ENCODE results near the gene CLCN1. TPM values are rescaled to one million over a fixed set of nuclear protein-coding genes. Genes with fewer than 3 reads are reported as not detected.

Gene CLCN1
- total RNA-seq, 1 experiment from 2014 or later: 0.13 TPM

DNA sequence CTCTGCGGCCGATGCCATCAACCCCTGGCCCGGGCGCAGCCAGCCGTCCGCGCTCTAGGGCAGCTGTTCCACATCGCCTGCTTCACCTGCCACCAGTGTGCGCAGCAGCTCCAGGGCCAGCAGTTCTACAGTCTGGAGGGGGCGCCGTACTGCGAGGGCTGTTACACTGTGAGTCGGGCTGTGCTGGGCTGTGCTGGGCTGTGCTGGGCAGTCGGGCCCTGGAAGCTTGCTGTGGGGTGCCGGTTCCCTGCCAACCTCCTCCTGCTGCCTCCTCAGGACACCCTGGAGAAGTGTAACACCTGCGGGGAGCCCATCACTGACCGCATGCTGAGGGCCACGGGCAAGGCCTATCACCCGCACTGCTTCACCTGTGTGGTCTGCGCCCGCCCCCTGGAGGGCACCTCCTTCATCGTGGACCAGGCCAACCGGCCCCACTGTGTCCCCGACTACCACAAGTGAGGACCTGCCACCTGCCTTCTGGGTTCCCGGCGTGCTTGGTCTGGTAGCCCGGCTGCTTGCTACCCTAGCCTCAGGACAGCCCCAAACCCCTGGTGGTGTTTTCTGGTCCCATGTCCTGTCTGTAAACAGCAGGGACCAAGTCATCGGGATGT lies 72.7 kb downstream of the CLCN1 start:
- no peak overlapping the region for H3K14ac ChIP-seq (ENCODE audit: insufficient read depth, low read length)
- H2BK12ac ChIP-seq (ENCODE audit: insufficient read length, low read depth, low read length): no peak overlapping the region
- no peak overlapping the region for H4K8ac ChIP-seq (replicated peaks; ENCODE audit: insufficient read length, low read depth, low read length)
- no peaks in the 10 kb centered on the region; the same call in 1 of the 2 replicates for H3K4me1 ChIP-seq (ENCODE audit: insufficient read depth, low read length)
- H3K4ac ChIP-seq (ENCODE audit: low read depth, low read length): no peak overlapping the region
- WGBS (ENCODE audit: extremely low coverage, insufficient read length, low lambda C conversion rate): no CpG with 5 or more reads among the region's 28 CpGs
- no peak overlapping the region for H2BK20ac ChIP-seq (ENCODE audit: low read depth, low read length, poor library complexity, severe bottlenecking)
- H3K4me2 ChIP-seq (ENCODE audit: insufficient read depth, insufficient read length, low read length): no peak overlapping the region
- no peaks in the 10 kb centered on the region for H3K9me3 Mint-ChIP-seq
- TF ChIP-seq, protein P1, sequence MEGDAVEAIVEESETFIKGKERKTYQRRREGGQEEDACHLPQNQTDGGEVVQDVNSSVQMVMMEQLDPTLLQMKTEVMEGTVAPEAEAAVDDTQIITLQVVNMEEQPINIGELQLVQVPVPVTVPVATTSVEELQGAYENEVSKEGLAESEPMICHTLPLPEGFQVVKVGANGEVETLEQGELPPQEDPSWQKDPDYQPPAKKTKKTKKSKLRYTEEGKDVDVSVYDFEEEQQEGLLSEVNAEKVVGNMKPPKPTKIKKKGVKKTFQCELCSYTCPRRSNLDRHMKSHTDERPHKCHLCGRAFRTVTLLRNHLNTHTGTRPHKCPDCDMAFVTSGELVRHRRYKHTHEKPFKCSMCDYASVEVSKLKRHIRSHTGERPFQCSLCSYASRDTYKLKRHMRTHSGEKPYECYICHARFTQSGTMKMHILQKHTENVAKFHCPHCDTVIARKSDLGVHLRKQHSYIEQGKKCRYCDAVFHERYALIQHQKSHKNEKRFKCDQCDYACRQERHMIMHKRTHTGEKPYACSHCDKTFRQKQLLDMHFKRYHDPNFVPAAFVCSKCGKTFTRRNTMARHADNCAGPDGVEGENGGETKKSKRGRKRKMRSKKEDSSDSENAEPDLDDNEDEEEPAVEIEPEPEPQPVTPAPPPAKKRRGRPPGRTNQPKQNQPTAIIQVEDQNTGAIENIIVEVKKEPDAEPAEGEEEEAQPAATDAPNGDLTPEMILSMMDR (conservative IDR thresholded peaks at IDR 0.05): no peak; the same call in 2 of the 3 replicates
- no peak overlapping the region for H3K27ac ChIP-seq (ENCODE audit: insufficient read length, low read depth, low read length)
- no peaks in the 10 kb centered on the region for H3K9me3 ChIP-seq (ENCODE audit: control insufficient read depth, low read depth, low read length)
- peak; percentile 65 for DNase-seq
- no peak overlapping the region for H4K91ac ChIP-seq (ENCODE audit: insufficient read length, low read depth, low read length)
- no peak overlapping the region for H3K4me3 Mint-ChIP-seq
- H4K5ac ChIP-seq (ENCODE audit: insufficient read length, low read depth, low read length): no peak overlapping the region
- H3K27ac Mint-ChIP-seq: no peak overlapping the region
- no peak overlapping the region for H3K56ac ChIP-seq (ENCODE audit: insufficient read length, low read depth, low read length)
- no peaks in the 10 kb centered on the region for H3K23me2 ChIP-seq (ENCODE audit: insufficient read length, low read depth, low read length, poor library complexity, severe bottlenecking)
- H3T11ph ChIP-seq (ENCODE audit: low read length): no peak overlapping the region
- H3K23ac ChIP-seq (ENCODE audit: insufficient read length, low read depth, low read length): no peak overlapping the region
- H3K36me3 Mint-ChIP-seq (ENCODE audit: insufficient read depth in 1 of 3, low read depth in 3 of 3): peaks cover 32 to 59% (median 50%) of the 10 kb centered on the region in 3 experiments
- H2AFZ ChIP-seq (ENCODE audit: low read length): no peak overlapping the region
- H3K27me3 ChIP-seq (ENCODE audit: insufficient read depth, low read length): no peaks in the 10 kb centered on the region
- H2BK5ac ChIP-seq (ENCODE audit: insufficient read length, low read length): no peak overlapping the region
- no peak overlapping the region for H3K18ac ChIP-seq (ENCODE audit: insufficient read length, low read depth, low read length)
- no peaks in the 10 kb centered on the region for H3K79me1 ChIP-seq (ENCODE audit: insufficient read depth, low read depth, low read length, poor library complexity, severe bottlenecking)
- no peak overlapping the region for H3K9ac ChIP-seq (ENCODE audit: extremely low read depth, insufficient read length, low read length)
- peaks cover 2% of the 10 kb centered on the region for H4K20me1 ChIP-seq (ENCODE audit: control insufficient read depth, insufficient read depth, insufficient read length)
- peaks cover 4 to 7% of the 10 kb centered on the region in 2 experiments for H3K4me1 Mint-ChIP-seq
- H3K79me2 ChIP-seq (ENCODE audit: insufficient read depth, low read length): peaks cover 7% of the 10 kb centered on the region; the same call in 1 of the 2 replicates
- no peak overlapping the region for H2BK15ac ChIP-seq (ENCODE audit: low read depth, low read length)
- no peak overlapping the region for H2AK5ac ChIP-seq (ENCODE audit: insufficient read length, low read length)
- H3K27me3 Mint-ChIP-seq (ENCODE audit: low read depth): no peaks in the 10 kb centered on the region; the same call in 1 of the 2 replicates
- H2BK120ac ChIP-seq (ENCODE audit: low read depth, low read length, poor library complexity, severe bottlenecking): no peak overlapping the region
